ENCODE measurements around the gene HOXC13. TPM values are rescaled to one million over a fixed set of nuclear protein-coding genes. Genes with fewer than 3 reads are reported as not detected.

HOXC13 gene
- total RNA-seq, 2 experiments from 2014 or later = 0.06 TPM; not detected in 1

- Histone ChIP-seq H2AFZ (ENCODE audit: low read length) (no peak overlapping the region), H3K4me2 (ENCODE audit: low read length) (no peak overlapping the region), H3K27ac (ENCODE audit: low read depth, low read length, poor library complexity, severe bottlenecking) (no peak overlapping the region), H3K9me2 (ENCODE audit: insufficient read depth, low read length) (no peaks in the 10 kb centered on the region), H3K4me1 (ENCODE audit: insufficient read depth, low read length, poor library complexity, severe bottlenecking) (no peaks in the 10 kb centered on the region), H3K79me2 (ENCODE audit: insufficient read depth, low read depth, low read length) (no peaks in the 10 kb centered on the region), H4K20me1 (ENCODE audit: insufficient read depth, low read length) (no peaks in the 10 kb centered on the region), H3K36me3 (ENCODE audit: insufficient read depth, low read length) (no peaks in the 10 kb centered on the region), H3K9me3 (ENCODE audit: low read length) (no peaks in the 10 kb centered on the region), H3K4me3 (ENCODE audit: low read depth, low read length, poor library complexity, severe bottlenecking) (no peak overlapping the region)
- no peak for TF ChIP-seq EZH2phosphoT487 (IDR thresholded peaks at IDR 0.05; ENCODE audit: borderline replicate concordance, low read depth, low read length)
- no peak for TF ChIP-seq CTCF (conservative IDR thresholded peaks at IDR 0.05; ENCODE audit: low read length)
- intact Hi-C loops (cut with micrococcal nuclease; ENCODE audit: unreplicated experiment) = no loop called here
- ChIA-PET POLR2A (interaction anchor here (0.7 kb wide), 1 partner anchor 28 kb away, joined by 4 read pairs; no protein-coding TSS in a partner anchor), CTCF (ENCODE audit: unreplicated experiment) (no interaction called here)
- no TSS peak for BruUV-seq (replicated peaks)
- DNase-seq (ENCODE audit: low spot score) = no peak
Measured at GRCh38 chr12:53916788-53917655, 21.6 kb upstream of the HOXC13 start.

- no peaks in the 10 kb centered on the region for H4K20me1 ChIP-seq (ENCODE audit: insufficient read depth, low read length)
- no peaks in the 10 kb centered on the region for H3K9me2 ChIP-seq (ENCODE audit: insufficient read depth, low read length)
- POLR2A ChIA-PET = no interaction called here
- H2AFZ ChIP-seq (ENCODE audit: low read length) = no peak overlapping the region
- H3K9me3 ChIP-seq (ENCODE audit: low read length) = no peaks in the 10 kb centered on the region
- H3K27ac ChIP-seq (ENCODE audit: low read depth, low read length, poor library complexity, severe bottlenecking) = no peak overlapping the region
- H3K79me2 ChIP-seq (ENCODE audit: insufficient read depth, low read depth, low read length) = no peaks in the 10 kb centered on the region
- no peaks in the 10 kb centered on the region for H3K36me3 ChIP-seq (ENCODE audit: insufficient read depth, low read length)
- intact Hi-C loops (cut with micrococcal nuclease; ENCODE audit: unreplicated experiment) = no loop called here
- H3K4me1 ChIP-seq (ENCODE audit: insufficient read depth, low read length, poor library complexity, severe bottlenecking) = no peaks in the 10 kb centered on the region
- TF ChIP-seq EZH2phosphoT487 (IDR thresholded peaks at IDR 0.05; ENCODE audit: borderline replicate concordance, low read depth, low read length) (no peak), CTCF (conservative IDR thresholded peaks at IDR 0.05; ENCODE audit: low read length) (no peak)
- no peak for DNase-seq (ENCODE audit: low spot score)
- no TSS peak for BruUV-seq (replicated peaks)
- no peak overlapping the region for H3K4me2 ChIP-seq (ENCODE audit: low read length)
- no peak overlapping the region for H3K4me3 ChIP-seq (ENCODE audit: low read depth, low read length, poor library complexity, severe bottlenecking)
- CTCF ChIA-PET (ENCODE audit: unreplicated experiment) = no interaction called here
Measured at GRCh38 chr12:53924521-53925405, 13.9 kb upstream of the HOXC13 start.
